EH (cell line): ENCODE measurements around the gene EEA1.
A peak's percentile ranks its signal among the peaks of the same experiment; 100 is the strongest.

Experiments used
- DNase-seq: peaks from one replicate; pipeline ENCODE4 v3.0.0-alpha.2; 2015; ENCODE audit warnings: low read depth

EEA1 gene

GRCh38 chr12:92938018-92938417 is 8.9 kb upstream of the EEA1 start:
- DNase-seq: no peak

- DNase-seq: no peak
Measured at GRCh38 chr12:92933606-92934005, 4.5 kb upstream of the EEA1 start.

GRCh38 chr12:92930421-92930820 is 1.3 kb upstream of the EEA1 start:
- peak; percentile 14 for DNase-seq

- DNase-seq: no peak
Measured at GRCh38 chr12:92929983-92930382, 888 bp upstream of the EEA1 start.

GRCh38 chr12:92928421-92928961 is 604 bp downstream of the EEA1 start:
- DNase-seq: no peak

- DNase-seq: peak; percentile 81
Measured at GRCh38 chr12:92927436-92928281, 1.4 kb downstream of the EEA1 start.

GRCh38 chr12:92927055-92927435 is 2.0 kb downstream of the EEA1 start:
- DNase-seq: peak; percentile 88

- peak; percentile 3 for DNase-seq
Measured at GRCh38 chr12:92926549-92926948, 2.5 kb downstream of the EEA1 start.

- no peak for DNase-seq
Measured at GRCh38 chr12:92921877-92922276, 7.2 kb downstream of the EEA1 start.

- no peak for DNase-seq
Measured at GRCh38 chr12:92915365-92915764, 13.7 kb downstream of the EEA1 start.

- DNase-seq: no peak
Measured at GRCh38 chr12:92914170-92914569, 14.9 kb downstream of the EEA1 start.

GRCh38 chr12:92912672-92913071 is 16.4 kb downstream of the EEA1 start:
- no peak for DNase-seq

GRCh38 chr12:92912052-92912451 is 17.0 kb downstream of the EEA1 start:
- peak; percentile 54 for DNase-seq

GRCh38 chr12:92911339-92911738 is 17.8 kb downstream of the EEA1 start:
- DNase-seq: no peak

GRCh38 chr12:92908108-92908507 is 21.0 kb downstream of the EEA1 start:
- DNase-seq: peak; percentile 18

- peak; percentile 13 for DNase-seq
Measured at GRCh38 chr12:92905811-92906554, 23.1 kb downstream of the EEA1 start.

- DNase-seq: no peak
Measured at GRCh38 chr12:92905258-92905810, 23.8 kb downstream of the EEA1 start.

- DNase-seq: no peak
Measured at GRCh38 chr12:92900941-92901340, 28.2 kb downstream of the EEA1 start.

GRCh38 chr12:92899386-92900001 is 29.6 kb downstream of the EEA1 start:
- DNase-seq: peak; percentile 99

GRCh38 chr12:92898755-92899154 is 30.3 kb downstream of the EEA1 start:
- peak; percentile 10 for DNase-seq

GRCh38 chr12:92897844-92898243 is 31.3 kb downstream of the EEA1 start:
- DNase-seq: no peak

GRCh38 chr12:92890601-92891106 is 38.4 kb downstream of the EEA1 start:
- no peak for DNase-seq
